Gastrocnemius medialis (tissue), 4 donors: ENCODE measurements around the gene GRIN2A. TPM values are rescaled to one million over a fixed set of nuclear protein-coding genes. Genes with fewer than 3 reads are reported as not detected.

Experiments
- ATAC-seq, 2 donors: fragments of 150-250 bp; one replicate each; pipeline ENCODE4 v1.9.1; 2016
- DNase-seq, 2 donors: peaks; one replicate each; pipeline ENCODE4 v3.0.0-alpha.2; 2019
- H3K27ac ChIP-seq, 4 donors: fragments of 200-600 bp; sonication (generic); 1 replicate in 1 of 4; 2 replicates in 3 of 4; pipeline ENCODE4 v1.5.1; 2016 to 2018; ENCODE audit warnings: mild to moderate bottlenecking in 2 of 4, moderate library complexity in 1 of 4
- H3K27me3 ChIP-seq, 3 donors: fragments of 200-600 bp; sonication (generic) in 2 of 3; 1 replicate in 1 of 3; 2 replicates in 2 of 3; pipeline versions ENCODE4 v1.5.1 to v1.6.0; 2016 to 2019; ENCODE audit warnings: mild to moderate bottlenecking in 1 of 3, moderate library complexity in 1 of 3
- H3K36me3 ChIP-seq, 2 donors: fragments of 200-600 bp; sonication (generic) in 1 of 2; one replicate each; pipeline ENCODE4 v1.5.1; 2017 to 2018
- H3K4me1 ChIP-seq, 2 donors: fragments of 200-600 bp; sonication (generic) in 1 of 2; one replicate each; pipeline ENCODE4 v1.5.1; 2016 to 2017; ENCODE audit warnings: mild to moderate bottlenecking in 2 of 2
- H3K4me3 ChIP-seq, 4 donors: fragments of 200-600 bp; sonication (generic) in 3 of 4; 1 replicate in 1 of 4; 2 replicates in 3 of 4; pipeline ENCODE4 v1.5.1; 2016 to 2019; ENCODE audit warnings: mild to moderate bottlenecking in 2 of 4
- H3K9me3 ChIP-seq, 3 donors: fragments of 200-600 bp; sonication (generic) in 2 of 3; 1 replicate in 1 of 3; 2 replicates in 2 of 3; pipeline ENCODE4 v1.5.1; 2016 to 2019
- POLR2A ChIP-seq, 2 donors: fragments of 450-650 bp; IDR thresholded peaks; one replicate each; pipeline ENCODE4 v1.6.1; 2017; ENCODE audit warnings: antibody characterized with exemption in 2 of 2, mild to moderate bottlenecking in 2 of 2, moderate library complexity in 2 of 2
- in situ Hi-C, 4 donors: fragments of 200-750 bp; cut with MboI; loops; one replicate each; pipeline versions ENCODE4 v1.15.0 to v1.8.0; 2017; ENCODE audit warnings: low sequenced_read_pairs in 4 of 4
- intact Hi-C: fragments of 100-400 bp; cut with DNase I; formaldehyde crosslinking; loops from one replicate; pipeline ENCODE4 v1.15.1; 2023; ENCODE audit warnings: low total_unique reads
- total RNA-seq, 4 donors: library from RNA; depleted of rRNA; stranded (reverse); fragments of >200 nt; gene quantifications; one replicate each; pipeline versions ENCODE4 v1.1.0 to v1.2.3, GENCODE V29; 2016
- TF ChIP-seq, protein P1 (sequence below), 5 experiments: fragments of 450-650 bp in 3 of 5; fragments of 200-600 bp in 2 of 5; sonication (generic) in 2 of 5; IDR thresholded peaks in 4 of 5; conservative IDR thresholded peaks in 1 of 5; 1 replicate in 4 of 5; 2 replicates in 1 of 5; pipeline ENCODE4 v1.5.1; 2016 to 2019; ENCODE audit warnings: antibody characterized with exemption in 5 of 5, mild to moderate bottlenecking in 3 of 5, moderate library complexity in 3 of 5

GRIN2A gene
- total RNA-seq, 4 donors from 2014 or later = 0.13 to 0.87 TPM; not detected in 2

DNA sequence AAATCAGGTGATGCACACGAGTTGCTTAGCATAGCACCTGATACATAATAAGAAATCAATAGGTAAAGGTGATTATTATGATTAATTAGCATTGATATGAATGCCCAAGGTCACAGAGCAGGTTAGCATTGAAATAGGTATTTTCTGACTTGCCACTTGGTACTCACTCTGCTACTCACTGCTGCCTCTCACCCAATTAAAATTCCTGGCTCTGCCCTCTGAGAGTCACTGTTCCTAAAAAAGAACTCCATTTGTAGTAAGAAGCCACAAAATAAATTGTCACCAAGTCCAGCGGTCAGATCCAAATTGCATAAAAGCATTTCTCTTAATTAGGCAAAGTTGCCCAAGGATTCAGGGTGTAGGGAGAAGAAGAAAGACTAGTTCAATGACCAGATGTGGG, 8.9 kb upstream of the GRIN2A start:
- no peaks in the 10 kb centered on the region for H3K4me1 ChIP-seq
- no peaks in the 10 kb centered on the region for H3K9me3 ChIP-seq
- intact Hi-C loops (no loop called here), in situ Hi-C loops (loop anchor here in 1 of 4 donors (25.0 kb wide), 2 partner anchors 929 to 1029 kb away; no protein-coding TSS in a partner anchor)
- H3K4me3 ChIP-seq = no peak overlapping the region
- DNase-seq = no peak
- H3K36me3 ChIP-seq = no peaks in the 10 kb centered on the region
- no peak for ATAC-seq
- no peak overlapping the region for H3K27ac ChIP-seq
- TF ChIP-seq POLR2A (IDR thresholded peaks at IDR 0.05) = no peak
- TF ChIP-seq, protein P1, sequence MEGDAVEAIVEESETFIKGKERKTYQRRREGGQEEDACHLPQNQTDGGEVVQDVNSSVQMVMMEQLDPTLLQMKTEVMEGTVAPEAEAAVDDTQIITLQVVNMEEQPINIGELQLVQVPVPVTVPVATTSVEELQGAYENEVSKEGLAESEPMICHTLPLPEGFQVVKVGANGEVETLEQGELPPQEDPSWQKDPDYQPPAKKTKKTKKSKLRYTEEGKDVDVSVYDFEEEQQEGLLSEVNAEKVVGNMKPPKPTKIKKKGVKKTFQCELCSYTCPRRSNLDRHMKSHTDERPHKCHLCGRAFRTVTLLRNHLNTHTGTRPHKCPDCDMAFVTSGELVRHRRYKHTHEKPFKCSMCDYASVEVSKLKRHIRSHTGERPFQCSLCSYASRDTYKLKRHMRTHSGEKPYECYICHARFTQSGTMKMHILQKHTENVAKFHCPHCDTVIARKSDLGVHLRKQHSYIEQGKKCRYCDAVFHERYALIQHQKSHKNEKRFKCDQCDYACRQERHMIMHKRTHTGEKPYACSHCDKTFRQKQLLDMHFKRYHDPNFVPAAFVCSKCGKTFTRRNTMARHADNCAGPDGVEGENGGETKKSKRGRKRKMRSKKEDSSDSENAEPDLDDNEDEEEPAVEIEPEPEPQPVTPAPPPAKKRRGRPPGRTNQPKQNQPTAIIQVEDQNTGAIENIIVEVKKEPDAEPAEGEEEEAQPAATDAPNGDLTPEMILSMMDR (IDR thresholded peaks at IDR 0.05 in 4 of 5, conservative IDR thresholded peaks at IDR 0.05 in 1 of 5) = no peak
- peaks cover 0 to 2% (median 0%) of the 10 kb centered on the region in 3 donors for H3K27me3 ChIP-seq

DNA sequence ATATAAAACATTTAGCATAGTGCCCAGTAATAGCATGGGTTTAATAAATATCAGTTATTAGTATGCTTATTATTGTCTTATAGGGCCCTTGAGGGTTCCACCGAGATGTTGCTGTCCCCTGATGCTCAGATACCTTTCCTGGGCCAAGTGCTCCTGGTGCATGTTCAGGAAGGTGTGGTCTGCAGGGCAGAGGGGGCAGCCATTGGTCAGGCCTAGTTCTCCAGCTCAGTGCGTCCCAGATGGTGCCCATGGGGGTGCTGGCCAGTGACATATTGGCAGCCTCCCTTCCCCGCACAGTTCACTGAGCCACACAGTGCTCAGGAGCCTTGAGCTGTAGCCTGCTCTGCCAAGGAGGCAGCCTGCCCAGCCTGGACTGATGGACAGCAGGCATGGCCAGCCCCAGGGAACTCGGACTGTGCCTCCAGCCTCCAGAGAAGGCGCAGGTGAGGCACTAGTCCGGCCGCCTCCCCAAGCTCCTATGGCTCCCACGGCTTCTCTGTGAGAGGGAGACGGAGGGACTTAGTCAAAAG, 7.7 kb upstream of the GRIN2A start:
- TF ChIP-seq, protein P1 (IDR thresholded peaks at IDR 0.05 in 4 of 5, conservative IDR thresholded peaks at IDR 0.05 in 1 of 5) = no peak
- TF ChIP-seq POLR2A (IDR thresholded peaks at IDR 0.05) = no peak
- no peaks in the 10 kb centered on the region for H3K4me1 ChIP-seq
- H3K27me3 ChIP-seq = peaks cover 0 to 6% (median under 1%) of the 10 kb centered on the region in 3 donors
- no peak overlapping the region for H3K27ac ChIP-seq
- H3K36me3 ChIP-seq = no peaks in the 10 kb centered on the region
- ATAC-seq (no peak), DNase-seq (no peak)
- no peak overlapping the region for H3K4me3 ChIP-seq
- intact Hi-C loops = no loop called here
- in situ Hi-C loops = loop anchor here in 2 of 4 donors (10.0 to 25.0 kb wide), 3 partner anchors 545 to 1028 kb away; no protein-coding TSS in a partner anchor
- no peaks in the 10 kb centered on the region for H3K9me3 ChIP-seq

DNA sequence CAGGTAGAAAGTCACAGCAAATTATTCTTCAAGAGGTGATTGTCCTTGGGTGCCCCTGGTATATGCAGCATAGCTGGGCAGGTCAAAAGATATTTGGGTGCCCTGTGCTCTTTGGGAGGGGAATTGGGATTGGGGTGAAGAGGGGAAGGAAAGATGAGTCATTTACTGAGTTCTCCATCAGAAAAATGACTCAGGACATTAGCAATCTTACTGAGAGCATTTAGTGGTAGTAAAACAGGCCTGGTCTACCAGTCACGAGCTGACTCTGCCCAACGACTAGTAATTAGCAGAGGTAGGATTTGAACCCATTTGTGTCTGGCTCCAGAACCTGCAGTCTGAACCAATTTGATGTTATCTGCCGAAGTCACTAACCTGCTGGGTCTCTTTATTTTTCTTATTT, 6.0 kb upstream of the GRIN2A start:
- in situ Hi-C loops = loop anchor here in 2 of 4 donors (10.0 to 25.0 kb wide), 3 partner anchors 543 to 1026 kb away; no protein-coding TSS in a partner anchor
- H3K9me3 ChIP-seq = no peaks in the 10 kb centered on the region
- no peak for TF ChIP-seq POLR2A (IDR thresholded peaks at IDR 0.05)
- TF ChIP-seq, protein P1 (IDR thresholded peaks at IDR 0.05 in 4 of 5, conservative IDR thresholded peaks at IDR 0.05 in 1 of 5) = no peak
- no peak overlapping the region for H3K27ac ChIP-seq
- intact Hi-C loops = no loop called here
- H3K27me3 ChIP-seq = peaks cover 9 to 17% (median 11%) of the 10 kb centered on the region in 3 donors
- H3K4me3 ChIP-seq = no peak overlapping the region
- no peak for DNase-seq
- no peaks in the 10 kb centered on the region for H3K36me3 ChIP-seq
- no peak for ATAC-seq
- no peaks in the 10 kb centered on the region for H3K4me1 ChIP-seq

DNA sequence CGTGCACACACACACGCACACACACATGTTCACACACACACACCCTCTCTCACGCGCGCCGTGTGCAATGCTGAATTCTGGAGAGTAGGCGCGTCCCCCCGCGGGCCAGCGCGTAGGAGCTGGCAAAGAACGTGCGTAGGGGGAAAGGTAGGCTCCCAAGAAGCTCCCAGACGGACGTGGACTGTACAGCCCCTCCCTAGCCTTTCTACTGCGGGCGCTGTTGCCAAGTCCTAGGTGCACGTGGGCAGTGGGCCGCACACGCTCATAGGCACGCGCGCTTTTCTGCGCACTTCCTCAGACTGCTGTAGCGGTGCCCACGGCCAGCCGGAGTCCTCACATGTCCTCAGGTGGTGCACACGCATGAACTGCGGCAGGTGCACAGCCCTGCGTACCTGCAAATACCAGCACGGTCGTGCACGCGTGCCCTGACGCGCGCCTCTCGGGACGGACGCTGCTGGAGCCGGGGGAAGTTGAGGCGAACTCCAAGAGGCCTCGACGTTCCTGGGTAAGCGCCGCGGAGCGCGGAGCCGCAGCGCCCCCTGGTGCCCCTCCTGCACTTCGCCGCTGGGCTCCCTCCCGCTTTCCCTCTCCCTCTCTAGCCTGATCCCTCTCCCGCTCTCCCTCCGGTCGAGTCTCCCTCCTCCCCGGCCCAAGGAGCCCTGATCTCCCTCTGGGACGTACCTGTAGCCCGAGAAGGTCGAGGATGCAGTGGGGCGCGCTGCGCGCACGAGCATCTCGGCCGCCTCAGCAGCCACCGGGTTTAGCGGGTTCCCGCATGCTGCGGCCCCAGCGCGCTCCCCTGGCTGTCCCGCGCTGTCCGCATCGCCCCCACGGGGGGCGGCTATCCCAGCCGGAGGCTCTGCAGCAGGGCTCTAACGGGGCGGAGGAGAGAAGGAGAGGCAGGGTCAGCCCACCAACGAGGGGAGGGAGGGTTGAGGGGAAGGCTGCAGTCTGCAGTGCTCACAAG, 749 bp downstream of the GRIN2A start:
- H3K36me3 ChIP-seq = no peaks in the 10 kb centered on the region
- DNase-seq (peak in 1 of 2 donors; percentile 16), ATAC-seq (peak in 1 of 2 donors; percentile 39)
- in situ Hi-C loops = loop anchor here in 2 of 4 donors (10.0 to 25.0 kb wide), 3 partner anchors 537 to 1019 kb away; no protein-coding TSS in a partner anchor
- no peak for TF ChIP-seq POLR2A (IDR thresholded peaks at IDR 0.05)
- TF ChIP-seq, protein P1 (IDR thresholded peaks at IDR 0.05 in 4 of 5, conservative IDR thresholded peaks at IDR 0.05 in 1 of 5) = peak; percentile 46 to 78 (median 69)
- no peak overlapping the region for H3K27ac ChIP-seq
- H3K4me1 ChIP-seq = peaks cover 0 to 8% of the 10 kb centered on the region in 2 donors
- H3K9me3 ChIP-seq = no peaks in the 10 kb centered on the region
- intact Hi-C loops = loop anchor here (5.0 kb wide), 2 partner anchors 1019 to 1614 kb away; no protein-coding TSS in a partner anchor
- peak overlapping the region in 2 of 4 donors; percentile 17 to 25 for H3K4me3 ChIP-seq
- H3K27me3 ChIP-seq = peaks cover 32 to 45% (median 44%) of the 10 kb centered on the region in 3 donors
